ENCODE results near the gene HMCN1. TPM values are rescaled to one million over a fixed set of nuclear protein-coding genes. Genes with fewer than 3 reads are reported as not detected.

Gene HMCN1
- total RNA-seq, 6 experiments from 2014 or later, result 4.7 to 7.5 (median 5.7) TPM

DNA sequence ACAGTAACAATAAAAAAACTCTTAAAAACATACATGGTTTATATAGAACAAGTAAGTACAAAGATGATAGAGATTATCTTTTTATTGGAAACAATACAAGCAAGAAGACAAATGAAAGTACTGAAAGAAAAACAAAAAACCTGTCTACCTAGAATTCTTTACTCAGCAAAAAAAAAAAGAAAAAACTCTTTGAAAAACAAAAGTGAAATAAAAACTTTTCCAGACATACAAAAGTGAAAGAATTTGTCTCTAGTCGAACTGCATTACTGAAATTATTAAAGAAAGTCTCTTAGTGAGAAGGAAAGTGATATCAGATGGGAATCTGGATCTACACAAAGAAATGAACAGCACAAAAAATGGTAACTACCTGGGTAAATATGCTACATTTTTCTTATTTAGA is 2.7 kb upstream of the HMCN1 start:
- intact Hi-C loops (cut with DNase I), result no loop called here
- no peak overlapping the region for H3K4me3 ChIP-seq
- WGBS (ENCODE audit: insufficient coverage, low coverage, low lambda C conversion rate, missing lambda C conversion rate), result 41% methylated on average over 1 of the region's 1 CpG
- H3K27me3 ChIP-seq, result no peaks in the 10 kb centered on the region
- no peak for TF ChIP-seq POLR2A (IDR thresholded peaks at IDR 0.05)
- TF ChIP-seq, protein P1, sequence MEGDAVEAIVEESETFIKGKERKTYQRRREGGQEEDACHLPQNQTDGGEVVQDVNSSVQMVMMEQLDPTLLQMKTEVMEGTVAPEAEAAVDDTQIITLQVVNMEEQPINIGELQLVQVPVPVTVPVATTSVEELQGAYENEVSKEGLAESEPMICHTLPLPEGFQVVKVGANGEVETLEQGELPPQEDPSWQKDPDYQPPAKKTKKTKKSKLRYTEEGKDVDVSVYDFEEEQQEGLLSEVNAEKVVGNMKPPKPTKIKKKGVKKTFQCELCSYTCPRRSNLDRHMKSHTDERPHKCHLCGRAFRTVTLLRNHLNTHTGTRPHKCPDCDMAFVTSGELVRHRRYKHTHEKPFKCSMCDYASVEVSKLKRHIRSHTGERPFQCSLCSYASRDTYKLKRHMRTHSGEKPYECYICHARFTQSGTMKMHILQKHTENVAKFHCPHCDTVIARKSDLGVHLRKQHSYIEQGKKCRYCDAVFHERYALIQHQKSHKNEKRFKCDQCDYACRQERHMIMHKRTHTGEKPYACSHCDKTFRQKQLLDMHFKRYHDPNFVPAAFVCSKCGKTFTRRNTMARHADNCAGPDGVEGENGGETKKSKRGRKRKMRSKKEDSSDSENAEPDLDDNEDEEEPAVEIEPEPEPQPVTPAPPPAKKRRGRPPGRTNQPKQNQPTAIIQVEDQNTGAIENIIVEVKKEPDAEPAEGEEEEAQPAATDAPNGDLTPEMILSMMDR (IDR thresholded peaks at IDR 0.05), result no peak
- no peak overlapping the region for H3K27ac ChIP-seq
- H3K9me3 ChIP-seq, result no peaks in the 10 kb centered on the region
- H3K36me3 ChIP-seq, result no peaks in the 10 kb centered on the region
- DNase-seq (no peak), ATAC-seq (no peak)
- peaks cover 0 to 5% (median 3%) of the 10 kb centered on the region in 4 donors for H3K4me1 ChIP-seq

DNA sequence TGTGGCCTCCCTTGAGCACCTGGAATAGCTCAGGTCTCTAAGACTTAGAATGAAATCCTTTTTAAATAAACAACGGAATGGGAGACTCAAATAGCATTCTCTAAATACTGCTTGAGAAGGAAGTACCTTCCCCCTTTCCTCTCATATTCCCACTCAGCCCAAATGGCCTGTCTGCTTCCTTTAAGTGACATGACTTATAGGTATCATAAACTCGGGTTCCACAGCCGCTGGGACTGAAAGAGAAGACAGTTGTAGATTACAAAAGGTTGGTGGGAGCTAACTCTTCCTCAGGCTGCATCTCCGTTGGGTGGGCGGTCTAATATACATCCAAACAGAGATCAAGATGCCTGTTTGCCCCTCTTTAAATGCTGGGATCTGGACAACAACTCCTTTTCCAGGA is 1.2 kb upstream of the HMCN1 start:
- TF ChIP-seq POLR2A (IDR thresholded peaks at IDR 0.05), result no peak
- TF ChIP-seq, protein P1 (IDR thresholded peaks at IDR 0.05), result no peak
- Histone ChIP-seq H3K27ac (no peak overlapping the region), H3K27me3 (no peaks in the 10 kb centered on the region), H3K9me3 (no peaks in the 10 kb centered on the region), H3K4me3 (no peak overlapping the region), H3K36me3 (no peaks in the 10 kb centered on the region), H3K4me1 (peaks cover 0 to 5% (median 3%) of the 10 kb centered on the region in 4 donors)
- no peak for ATAC-seq
- DNase-seq, result no peak
- intact Hi-C loops (cut with DNase I), result no loop called here
- WGBS (ENCODE audit: insufficient coverage, low coverage, low lambda C conversion rate, missing lambda C conversion rate), result 71% methylated on average over 5 of the region's 5 CpGs

DNA sequence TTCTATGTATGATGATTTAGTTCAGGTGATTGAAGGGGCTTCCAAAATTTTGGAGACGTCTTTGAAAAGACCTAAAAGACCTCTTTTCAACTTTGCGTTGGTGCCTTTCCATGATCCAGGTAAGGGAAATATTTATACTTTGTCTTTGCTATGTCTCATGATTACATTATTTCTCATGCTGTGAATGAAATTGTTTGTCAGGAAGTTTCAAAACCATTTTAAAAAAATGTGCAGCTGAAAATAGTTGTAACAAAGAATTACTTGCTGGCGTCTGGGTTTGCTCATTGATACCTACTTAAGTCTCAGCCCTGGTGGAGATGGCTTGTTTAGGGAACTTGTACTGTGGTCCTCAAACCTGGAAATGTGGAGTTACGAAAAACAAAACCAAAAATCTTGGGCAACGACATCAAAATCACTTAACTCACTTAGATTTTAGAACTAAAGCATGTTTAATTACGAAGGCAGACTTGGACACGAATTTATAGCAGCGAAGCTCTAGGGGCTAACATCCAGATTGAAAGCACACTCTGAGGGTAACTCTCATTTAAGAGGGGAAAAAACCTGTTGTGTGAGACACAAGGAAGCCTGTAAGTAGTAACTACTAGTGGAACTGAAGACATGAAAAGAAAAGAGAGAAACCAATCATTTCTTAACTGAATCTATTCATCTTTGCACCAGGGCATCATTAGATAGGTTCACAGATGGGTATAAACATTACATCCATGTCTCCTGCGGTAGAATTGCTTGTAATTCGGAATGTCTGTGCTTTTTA is 924 bp downstream of the HMCN1 start:
- intact Hi-C loops (cut with DNase I), result no loop called here
- H3K27ac ChIP-seq, result peak overlapping the region in 1 of 3 donors; percentile 57
- H3K9me3 ChIP-seq, result no peaks in the 10 kb centered on the region
- peak overlapping the region; percentile 32 to 53 (median 38) for H3K4me3 ChIP-seq
- no peak for ATAC-seq
- WGBS (ENCODE audit: insufficient coverage, low coverage, low lambda C conversion rate, missing lambda C conversion rate), result 32% methylated on average over 10 of the region's 10 CpGs
- H3K27me3 ChIP-seq, result peaks cover 0 to 3% of the 10 kb centered on the region in 2 donors
- no peak for TF ChIP-seq POLR2A (IDR thresholded peaks at IDR 0.05)
- TF ChIP-seq, protein P1 (IDR thresholded peaks at IDR 0.05), result no peak
- H3K4me1 ChIP-seq, result peaks cover 0 to 5% (median 3%) of the 10 kb centered on the region in 4 donors
- no peak for DNase-seq
- no peaks in the 10 kb centered on the region for H3K36me3 ChIP-seq

DNA sequence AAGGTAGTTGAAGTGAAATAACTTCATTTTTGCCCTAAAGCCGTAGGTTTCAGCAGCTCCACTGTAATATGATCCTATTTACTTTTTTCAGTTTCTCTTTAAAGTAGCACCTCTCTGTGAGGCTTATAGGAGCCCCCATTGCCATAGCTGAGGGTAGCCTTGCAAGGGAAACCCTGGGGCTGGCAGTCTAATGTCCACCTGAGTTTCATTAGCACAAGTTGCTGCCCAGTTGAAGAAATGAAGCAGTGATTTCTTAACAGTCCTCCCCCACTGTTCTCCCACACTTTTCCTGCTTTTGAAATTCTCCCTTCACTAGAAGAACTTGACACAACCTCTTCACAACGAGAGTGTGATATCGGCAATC is 1.5 kb downstream of the HMCN1 start:
- no peaks in the 10 kb centered on the region for H3K36me3 ChIP-seq
- H3K4me3 ChIP-seq, result peak overlapping the region in 2 of 3 donors; percentile 38 to 53
- 38% methylated on average over 3 of the region's 3 CpGs for WGBS (ENCODE audit: insufficient coverage, low coverage, low lambda C conversion rate, missing lambda C conversion rate)
- no peak overlapping the region for H3K27ac ChIP-seq
- ATAC-seq, result no peak
- no peak for DNase-seq
- H3K9me3 ChIP-seq, result no peaks in the 10 kb centered on the region
- H3K4me1 ChIP-seq, result peaks cover 0 to 5% (median 3%) of the 10 kb centered on the region in 4 donors
- H3K27me3 ChIP-seq, result peaks cover 0 to 3% of the 10 kb centered on the region in 2 donors
- TF ChIP-seq POLR2A (IDR thresholded peaks at IDR 0.05), result no peak
- TF ChIP-seq, protein P1 (IDR thresholded peaks at IDR 0.05), result no peak
- intact Hi-C loops (cut with DNase I), result no loop called here

Measured in right lobe of liver (tissue), 6 donors.